PFSK-1 (cell line): Measurements from ENCODE around the gene ABCG1.

Source experiments
- FOXP2 ChIP-seq: optimal IDR thresholded peaks from 2 replicates; pipeline ENCODE3; 2011; ENCODE audit warnings: borderline replicate concordance, control low read depth, inconsistent platforms; ENCODE audit not compliant: insufficient read depth; ENCODE audit errors: extremely low read length, extremely low read depth
- TAF1 ChIP-seq: IDR thresholded peaks from 2 replicates; pipeline ENCODE4 v1.6.1; 2012; ENCODE audit warnings: low read length, control low read depth, borderline replicate concordance; ENCODE audit not compliant: insufficient read depth

DNA sequence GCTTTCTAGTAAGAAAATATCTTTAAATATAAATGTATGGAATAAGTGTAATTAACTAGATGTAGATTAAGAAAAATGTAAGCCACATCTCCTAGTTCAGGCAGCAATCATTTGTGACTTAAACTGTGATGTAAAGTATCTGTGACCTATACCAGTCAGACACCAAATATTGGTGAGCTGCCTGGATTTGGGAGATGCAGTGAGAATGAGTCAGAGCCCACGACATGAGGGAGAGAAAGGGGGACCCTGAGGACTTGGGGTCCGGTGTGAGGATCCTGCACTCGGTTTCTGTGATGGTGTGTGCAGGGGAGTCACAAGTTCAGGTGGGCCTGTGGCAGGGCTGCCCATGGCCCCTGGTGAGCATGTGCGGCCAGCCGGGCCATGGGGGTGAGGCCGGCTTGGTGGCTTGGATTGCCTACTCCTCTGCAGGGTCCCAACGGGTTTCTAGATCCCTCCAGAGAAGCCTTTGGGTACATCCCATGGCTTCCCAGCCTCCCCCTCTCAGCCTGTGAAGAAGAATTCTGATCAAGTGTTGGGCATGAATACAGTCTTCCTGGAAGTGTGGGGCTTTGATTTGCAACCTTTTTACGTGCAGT is 19.0 kb upstream of the ABCG1 start:
- TF ChIP-seq FOXP2 (no peak), TAF1 (no peak)
